HEK293 (cell line): ENCODE measurements around the gene INPP1.
A peak's percentile ranks its signal among the peaks of the same experiment; 100 is the strongest.

Source experiments
- CTCF ChIA-PET: fragments of 350-600 bp; formaldehyde crosslinking; extraction: SDS; loops from one replicate; lab custom pipeline; 2021; ENCODE audit warnings: antibody characterized with exemption; lab: Yijun Ruan, JAX
- POLR2A ChIA-PET: fragments of 300-600 bp; formaldehyde crosslinking; extraction: SDS; loops from one replicate; lab custom pipeline; 2020; ENCODE audit warnings: antibody characterized with exemption, inconsistent platforms; lab: Yijun Ruan, JAX
- H3K27ac ChIP-seq: fragments of 200-500 bp; sonication (Bioruptor generic); 2 replicates; pipeline ENCODE4 v1.5.1; 2014; ENCODE audit warnings: low read depth, low read length, control low read depth, inconsistent platforms; ENCODE audit errors: extremely low read depth
- H3K36me3 ChIP-seq, 2 experiments: fragments of 200-500 bp in 1 of 2; sonication (Bioruptor generic) in 1 of 2; 1 replicate in 1 of 2; 2 replicates in 1 of 2; pipeline ENCODE4 v1.5.1; 2014 to 2017; ENCODE audit warnings: inconsistent platforms in 2 of 2, low read length in 2 of 2; ENCODE audit not compliant: control insufficient read depth in 2 of 2, insufficient read depth in 1 of 2
- H3K4me1 ChIP-seq: fragments of 200-500 bp; sonication (Bioruptor generic); 2 replicates; pipeline ENCODE4 v1.5.1; 2014; ENCODE audit warnings: mild to moderate bottlenecking, low read length, inconsistent platforms; ENCODE audit not compliant: control insufficient read depth, insufficient read depth
- H3K4me3 ChIP-seq: 2 replicates; pipeline ENCODE4 v1.5.1; 2011; ENCODE audit warnings: low read depth, mild to moderate bottlenecking, control low read depth, low read length, moderate library complexity
- H3K9me3 ChIP-seq: fragments of 200-500 bp; sonication (Bioruptor generic); 2 replicates; pipeline ENCODE4 v1.5.1; 2014; ENCODE audit warnings: low read depth, low read length, inconsistent platforms; ENCODE audit not compliant: control insufficient read depth, insufficient read depth
- EGR2 ChIP-seq: fragments of 450-650 bp; formaldehyde crosslinking; IDR thresholded peaks from 2 replicates; pipeline ENCODE4 v1.5.1; 2016; ENCODE audit warnings: low read depth, missing biosample characterization, missing genetic modification characterization
- SCRT2 ChIP-seq: fragments of 450-650 bp; formaldehyde crosslinking; IDR thresholded peaks from 2 replicates; pipeline ENCODE4 v1.5.1; 2016; ENCODE audit warnings: missing biosample characterization, missing genetic modification characterization
- ZNF121 ChIP-seq: fragments of 450-650 bp; formaldehyde crosslinking; IDR thresholded peaks from 2 replicates; pipeline ENCODE4 v1.5.1; 2016; ENCODE audit warnings: missing biosample characterization, missing genetic modification characterization
- ZNF169 ChIP-seq: fragments of 450-650 bp; formaldehyde crosslinking; IDR thresholded peaks from 2 replicates; pipeline ENCODE4 v1.5.1; 2016; ENCODE audit warnings: missing biosample characterization, missing genetic modification characterization
- ZNF2 ChIP-seq: fragments of 450-650 bp; formaldehyde crosslinking; IDR thresholded peaks from 2 replicates; pipeline ENCODE4 v1.5.1; 2016; ENCODE audit warnings: missing biosample characterization, missing genetic modification characterization
- ZNF221 ChIP-seq: fragments of 450-650 bp; formaldehyde crosslinking; IDR thresholded peaks from 2 replicates; pipeline ENCODE4 v1.5.1; 2017; ENCODE audit warnings: missing biosample characterization, missing genetic modification characterization, borderline replicate concordance
- ZNF239 ChIP-seq: fragments of 450-650 bp; formaldehyde crosslinking; IDR thresholded peaks from 2 replicates; pipeline ENCODE4 v1.5.1; 2016; ENCODE audit warnings: missing biosample characterization, missing genetic modification characterization
- ZNF274 ChIP-seq, 2 experiments: fragments of 200-500 bp in 1 of 2; fragments of 450-650 bp in 1 of 2; sonication (Bioruptor generic) in 1 of 2; formaldehyde crosslinking in 1 of 2; IDR thresholded peaks; 2 replicates each; pipeline versions ENCODE4 v1.5.1 to v1.6.1; 2014 to 2016; ENCODE audit warnings: borderline replicate concordance in 1 of 2, inconsistent platforms in 1 of 2, low read length in 1 of 2, missing biosample characterization in 1 of 2, missing genetic modification characterization in 1 of 2
- ZNF350 ChIP-seq: fragments of 450-650 bp; formaldehyde crosslinking; IDR thresholded peaks from 2 replicates; pipeline ENCODE4 v1.5.0; 2017; ENCODE audit warnings: missing biosample characterization, mild to moderate bottlenecking, missing genetic modification characterization
- ZNF391 ChIP-seq: fragments of 450-650 bp; formaldehyde crosslinking; IDR thresholded peaks from 2 replicates; pipeline ENCODE4 v1.5.1; 2016; ENCODE audit warnings: low read depth, missing biosample characterization, missing genetic modification characterization, borderline replicate concordance
- ZNF585B ChIP-seq: fragments of 450-650 bp; formaldehyde crosslinking; IDR thresholded peaks from 2 replicates; pipeline ENCODE4 v1.5.1; 2016; ENCODE audit warnings: missing biosample characterization, missing genetic modification characterization
- ZNF621 ChIP-seq: fragments of 450-650 bp; formaldehyde crosslinking; IDR thresholded peaks from 2 replicates; pipeline ENCODE4 v1.5.1; 2017; ENCODE audit warnings: missing biosample characterization, missing genetic modification characterization
- ZNF707 ChIP-seq: fragments of 450-650 bp; formaldehyde crosslinking; IDR thresholded peaks from 2 replicates; pipeline ENCODE4 v1.5.1; 2016; ENCODE audit warnings: missing biosample characterization, missing genetic modification characterization
- ZNF776 ChIP-seq: fragments of 450-650 bp; formaldehyde crosslinking; IDR thresholded peaks from 2 replicates; pipeline ENCODE4 v1.5.0; 2017; ENCODE audit warnings: missing biosample characterization, missing genetic modification characterization, borderline replicate concordance
- ZNF843 ChIP-seq: fragments of 450-650 bp; formaldehyde crosslinking; IDR thresholded peaks from 2 replicates; pipeline ENCODE4 v1.5.1; 2016; ENCODE audit warnings: missing biosample characterization, missing genetic modification characterization
- TF ChIP-seq, protein P1 (sequence below): fragments of 450-650 bp; formaldehyde crosslinking; IDR thresholded peaks from 2 replicates; pipeline ENCODE4 v1.5.1; 2017; ENCODE audit warnings: missing biosample characterization, missing genetic modification characterization
- TF ChIP-seq, protein P2 (sequence below): fragments of 450-650 bp; formaldehyde crosslinking; IDR thresholded peaks from 2 replicates; pipeline ENCODE4 v1.5.1; 2016; ENCODE audit warnings: missing biosample characterization, missing genetic modification characterization
- TF ChIP-seq, protein P3 (sequence below): fragments of 450-650 bp; formaldehyde crosslinking; IDR thresholded peaks from 2 replicates; pipeline ENCODE4 v1.5.1; 2016; ENCODE audit warnings: missing biosample characterization, missing genetic modification characterization
- TF ChIP-seq, protein P4 (sequence below): IDR thresholded peaks from 2 replicates; pipeline ENCODE4 v1.6.1; 2011; ENCODE audit warnings: mild to moderate bottlenecking, low read depth, low read length, borderline replicate concordance
- TF ChIP-seq, protein P5 (sequence below): fragments of 450-650 bp; formaldehyde crosslinking; IDR thresholded peaks from 2 replicates; pipeline ENCODE4 v1.5.1; 2016; ENCODE audit warnings: missing biosample characterization, missing genetic modification characterization, borderline replicate concordance

The INPP1 gene

DNA sequence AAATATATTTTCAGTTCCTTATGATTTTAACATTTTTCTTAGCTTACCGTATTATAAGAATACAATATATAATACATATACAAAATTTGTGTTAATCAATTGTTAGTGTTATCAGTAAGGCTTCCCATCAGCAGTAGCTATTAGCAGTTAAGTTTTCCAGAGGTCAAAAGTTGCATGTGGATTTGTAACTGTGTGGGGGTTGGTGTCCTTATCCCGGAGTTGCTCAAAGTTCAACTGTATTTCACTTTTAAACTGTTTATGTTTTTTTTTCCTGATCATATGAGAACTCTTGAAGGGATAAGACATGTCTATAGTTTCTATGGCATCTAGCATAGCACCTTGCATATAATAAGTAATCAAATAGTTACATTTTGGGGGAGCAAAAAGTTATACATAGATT, 52.9 kb downstream of the INPP1 start:
- TF ChIP-seq ZNF121 (tag by site-specific recombination) (no peak), ZNF2 (no peak), ZNF585B (tag by site-specific recombination) (no peak), ZNF274 (IDR thresholded peaks at IDR 0.05; ENCODE audit: low read length) (no peak), ZNF274 (tag by site-specific recombination; IDR thresholded peaks at IDR 0.05; ENCODE audit: borderline replicate concordance) (no peak), ZNF239 (no peak), SCRT2 (tag by site-specific recombination) (no peak), ZNF350 (tag by site-specific recombination) (no peak), ZNF391 (tag by site-specific recombination) (no peak)
- TF ChIP-seq, protein P1, sequence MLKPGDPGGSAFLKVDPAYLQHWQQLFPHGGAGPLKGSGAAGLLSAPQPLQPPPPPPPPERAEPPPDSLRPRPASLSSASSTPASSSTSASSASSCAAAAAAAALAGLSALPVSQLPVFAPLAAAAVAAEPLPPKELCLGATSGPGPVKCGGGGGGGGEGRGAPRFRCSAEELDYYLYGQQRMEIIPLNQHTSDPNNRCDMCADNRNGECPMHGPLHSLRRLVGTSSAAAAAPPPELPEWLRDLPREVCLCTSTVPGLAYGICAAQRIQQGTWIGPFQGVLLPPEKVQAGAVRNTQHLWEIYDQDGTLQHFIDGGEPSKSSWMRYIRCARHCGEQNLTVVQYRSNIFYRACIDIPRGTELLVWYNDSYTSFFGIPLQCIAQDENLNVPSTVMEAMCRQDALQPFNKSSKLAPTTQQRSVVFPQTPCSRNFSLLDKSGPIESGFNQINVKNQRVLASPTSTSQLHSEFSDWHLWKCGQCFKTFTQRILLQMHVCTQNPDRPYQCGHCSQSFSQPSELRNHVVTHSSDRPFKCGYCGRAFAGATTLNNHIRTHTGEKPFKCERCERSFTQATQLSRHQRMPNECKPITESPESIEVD (tag by site-specific recombination), result no peak
- TF ChIP-seq, protein P2, sequence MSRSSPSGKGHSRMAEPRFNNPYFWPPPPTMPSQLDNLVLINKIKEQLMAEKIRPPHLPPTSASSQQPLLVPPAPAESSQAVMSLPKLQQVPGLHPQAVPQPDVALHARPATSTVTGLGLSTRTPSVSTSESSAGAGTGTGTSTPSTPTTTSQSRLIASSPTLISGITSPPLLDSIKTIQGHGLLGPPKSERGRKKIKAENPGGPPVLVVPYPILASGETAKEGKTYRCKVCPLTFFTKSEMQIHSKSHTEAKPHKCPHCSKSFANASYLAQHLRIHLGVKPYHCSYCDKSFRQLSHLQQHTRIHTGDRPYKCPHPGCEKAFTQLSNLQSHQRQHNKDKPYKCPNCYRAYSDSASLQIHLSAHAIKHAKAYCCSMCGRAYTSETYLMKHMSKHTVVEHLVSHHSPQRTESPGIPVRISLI (tag by site-specific recombination), result no peak
- TF ChIP-seq, protein P3, sequence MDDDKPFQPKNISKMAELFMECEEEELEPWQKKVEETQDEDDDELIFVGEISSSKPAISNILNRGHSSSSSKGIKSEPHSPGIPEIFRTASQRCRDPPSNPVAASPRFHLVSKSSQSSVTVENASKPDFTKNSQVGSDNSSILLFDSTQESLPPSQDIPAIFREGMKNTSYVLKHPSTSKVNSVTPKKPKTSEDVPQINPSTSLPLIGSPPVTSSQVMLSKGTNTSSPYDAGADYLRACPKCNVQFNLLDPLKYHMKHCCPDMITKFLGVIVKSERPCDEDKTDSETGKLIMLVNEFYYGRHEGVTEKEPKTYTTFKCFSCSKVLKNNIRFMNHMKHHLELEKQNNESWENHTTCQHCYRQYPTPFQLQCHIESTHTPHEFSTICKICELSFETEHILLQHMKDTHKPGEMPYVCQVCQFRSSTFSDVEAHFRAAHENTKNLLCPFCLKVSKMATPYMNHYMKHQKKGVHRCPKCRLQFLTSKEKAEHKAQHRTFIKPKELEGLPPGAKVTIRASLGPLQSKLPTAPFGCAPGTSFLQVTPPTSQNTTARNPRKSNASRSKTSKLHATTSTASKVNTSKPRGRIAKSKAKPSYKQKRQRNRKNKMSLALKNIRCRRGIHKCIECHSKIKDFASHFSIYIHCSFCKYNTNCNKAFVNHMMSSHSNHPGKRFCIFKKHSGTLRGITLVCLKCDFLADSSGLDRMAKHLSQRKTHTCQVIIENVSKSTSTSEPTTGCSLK, result no peak
- TF ChIP-seq, protein P4, sequence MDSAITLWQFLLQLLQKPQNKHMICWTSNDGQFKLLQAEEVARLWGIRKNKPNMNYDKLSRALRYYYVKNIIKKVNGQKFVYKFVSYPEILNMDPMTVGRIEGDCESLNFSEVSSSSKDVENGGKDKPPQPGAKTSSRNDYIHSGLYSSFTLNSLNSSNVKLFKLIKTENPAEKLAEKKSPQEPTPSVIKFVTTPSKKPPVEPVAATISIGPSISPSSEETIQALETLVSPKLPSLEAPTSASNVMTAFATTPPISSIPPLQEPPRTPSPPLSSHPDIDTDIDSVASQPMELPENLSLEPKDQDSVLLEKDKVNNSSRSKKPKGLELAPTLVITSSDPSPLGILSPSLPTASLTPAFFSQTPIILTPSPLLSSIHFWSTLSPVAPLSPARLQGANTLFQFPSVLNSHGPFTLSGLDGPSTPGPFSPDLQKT, result no peak
- TF ChIP-seq, all 188 proteins: peak for 0
- Histone ChIP-seq H3K27ac (no peak overlapping the region), H3K4me3 (no peak overlapping the region), H3K9me3 (no peaks in the 10 kb centered on the region), H3K4me1 (no peaks in the 10 kb centered on the region), H3K36me3 (no peaks in the 10 kb centered on the region)
- ChIA-PET CTCF (interaction anchor here (0.7 kb wide), 1 partner anchor 77 kb away, joined by 6 read pairs; no protein-coding TSS in a partner anchor), POLR2A (no interaction called here)

DNA sequence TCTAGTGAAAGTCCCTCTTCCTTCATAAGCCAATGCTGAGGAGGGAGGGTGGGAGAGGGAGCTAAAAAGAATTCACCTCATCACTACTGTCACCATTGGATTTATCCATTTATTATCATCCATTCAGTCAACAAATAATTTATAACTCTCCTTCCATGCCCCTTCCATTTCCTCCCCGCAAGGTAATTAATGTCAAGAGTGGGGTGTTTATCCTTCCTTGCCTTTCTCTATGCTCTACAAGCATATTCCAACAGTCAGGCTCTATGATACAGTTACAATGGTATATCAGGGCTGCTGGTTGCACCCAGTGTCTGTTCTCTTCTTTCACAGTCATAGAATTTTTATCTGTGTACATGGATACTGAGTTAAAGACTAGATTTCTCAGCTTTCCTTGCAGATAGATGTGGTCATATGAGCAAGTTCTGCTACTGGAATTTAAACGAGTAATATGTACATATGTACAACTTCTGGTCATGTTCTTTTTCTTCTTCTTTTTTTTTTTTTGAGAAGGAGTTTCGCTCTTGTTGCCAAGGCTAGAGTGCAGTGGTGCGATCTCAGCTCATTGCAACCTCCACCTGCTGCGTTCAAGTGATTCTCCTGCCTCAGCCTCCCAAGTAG, 59.7 kb downstream of the INPP1 start:
- H3K27ac ChIP-seq, result no peak overlapping the region
- POLR2A ChIA-PET, result no interaction called here
- no peaks in the 10 kb centered on the region for H3K9me3 ChIP-seq
- H3K36me3 ChIP-seq, result no peaks in the 10 kb centered on the region
- CTCF ChIA-PET, result interaction anchor here (0.6 kb wide), 1 partner anchor 170 kb away, joined by 3 read pairs; no protein-coding TSS in a partner anchor
- no peaks in the 10 kb centered on the region for H3K4me1 ChIP-seq
- H3K4me3 ChIP-seq, result no peak overlapping the region
- TF ChIP-seq ZNF707 (tag by site-specific recombination) (peak; percentile 65; the same call in 1 of the 2 replicates), ZNF843 (tag by site-specific recombination) (no peak)

DNA sequence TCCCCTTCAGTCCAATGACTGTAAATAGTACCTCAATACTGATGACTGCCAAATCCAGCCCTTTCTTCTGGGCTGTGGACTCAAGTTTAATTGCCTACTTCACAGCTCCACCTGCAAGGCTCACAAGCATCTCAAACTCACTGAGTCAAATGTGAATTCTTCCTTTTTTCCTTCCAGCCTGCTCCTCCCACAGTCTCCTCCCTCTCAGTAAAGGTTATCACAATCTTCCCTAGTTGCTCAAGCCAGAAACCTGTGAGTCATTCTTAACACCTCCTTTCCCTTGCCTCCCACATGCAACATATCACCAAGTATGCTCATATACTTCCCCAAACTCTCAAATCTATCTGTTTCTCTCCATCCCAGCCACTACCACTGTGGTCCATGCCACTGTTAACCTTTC, 61.1 kb downstream of the INPP1 start:
- Histone ChIP-seq H3K27ac (no peak overlapping the region), H3K36me3 (no peaks in the 10 kb centered on the region), H3K9me3 (no peaks in the 10 kb centered on the region), H3K4me3 (no peak overlapping the region), H3K4me1 (peaks cover 3% of the 10 kb centered on the region; the same call in 1 of the 2 replicates)
- CTCF ChIA-PET, result no interaction called here
- POLR2A ChIA-PET, result no interaction called here
- TF ChIP-seq ZNF169 (tag by site-specific recombination) (no peak), ZNF776 (tag by site-specific recombination) (no peak), ZNF221 (no peak), ZNF621 (tag by site-specific recombination) (no peak), EGR2 (tag by site-specific recombination) (peak; percentile 92)
- TF ChIP-seq, protein P5, sequence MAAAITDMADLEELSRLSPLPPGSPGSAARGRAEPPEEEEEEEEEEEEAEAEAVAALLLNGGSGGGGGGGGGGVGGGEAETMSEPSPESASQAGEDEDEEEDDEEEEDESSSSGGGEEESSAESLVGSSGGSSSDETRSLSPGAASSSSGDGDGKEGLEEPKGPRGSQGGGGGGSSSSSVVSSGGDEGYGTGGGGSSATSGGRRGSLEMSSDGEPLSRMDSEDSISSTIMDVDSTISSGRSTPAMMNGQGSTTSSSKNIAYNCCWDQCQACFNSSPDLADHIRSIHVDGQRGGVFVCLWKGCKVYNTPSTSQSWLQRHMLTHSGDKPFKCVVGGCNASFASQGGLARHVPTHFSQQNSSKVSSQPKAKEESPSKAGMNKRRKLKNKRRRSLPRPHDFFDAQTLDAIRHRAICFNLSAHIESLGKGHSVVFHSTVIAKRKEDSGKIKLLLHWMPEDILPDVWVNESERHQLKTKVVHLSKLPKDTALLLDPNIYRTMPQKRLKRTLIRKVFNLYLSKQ (tag by site-specific recombination), result no peak
